ENCODE results near the gene ZNF680.
"Not testable (repeated sequence)": the region's sequence is repeated elsewhere in the genome, so short reads cannot be mapped to it uniquely, and the experiment has no call there.

Gene ZNF680

DNA sequence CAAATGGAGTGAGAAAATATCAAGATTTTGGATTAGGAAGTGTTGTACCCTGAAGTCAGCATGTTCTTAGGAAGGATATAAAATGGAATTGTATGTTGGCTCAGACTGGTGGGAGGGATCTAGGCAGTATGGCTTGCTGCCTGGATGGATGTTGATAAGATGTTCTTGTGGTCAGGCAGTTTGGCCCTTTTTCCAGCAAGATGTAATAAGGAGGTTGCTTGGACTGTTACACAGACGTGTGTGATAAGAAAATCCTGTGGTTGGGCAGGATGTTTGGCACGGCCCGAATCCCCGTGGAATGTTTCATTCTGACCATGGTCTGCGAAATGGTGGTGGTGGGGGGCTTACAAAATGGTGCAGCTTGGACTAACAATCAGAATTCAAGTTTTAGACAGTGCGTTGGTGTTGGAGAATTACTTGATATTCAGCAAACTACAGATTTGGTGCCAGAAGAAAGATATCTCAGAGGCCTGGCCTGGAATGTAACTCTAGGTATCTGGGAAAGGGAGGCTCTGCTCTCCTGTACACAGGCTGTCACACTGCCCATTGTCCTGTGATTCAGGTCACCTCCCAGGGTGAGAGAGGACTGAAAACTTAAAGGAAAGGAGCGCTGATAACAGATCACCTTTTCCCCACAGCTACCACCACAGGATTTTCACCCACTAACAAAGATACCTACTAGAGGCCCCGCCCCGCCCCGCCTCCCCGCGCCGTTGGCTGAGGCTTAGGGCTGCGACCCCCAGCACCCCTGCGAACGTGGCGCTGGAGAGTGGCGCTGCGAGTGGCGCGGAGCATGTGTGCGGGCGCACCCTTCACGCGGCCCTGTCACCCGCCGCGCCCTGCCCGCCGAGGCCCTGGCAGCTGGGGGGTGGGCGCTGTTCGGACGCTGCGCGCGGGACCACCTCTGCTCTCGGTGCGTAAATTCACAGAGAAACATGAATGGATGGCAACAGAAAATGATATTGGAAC lies 19.3 kb upstream of the ZNF680 start:
- H3K9ac ChIP-seq (ENCODE audit: low read length) = no peak overlapping the region
- H3K9me3 ChIP-seq (ENCODE audit: low read length) = no peaks in the 10 kb centered on the region
- H3K4me3 ChIP-seq (ENCODE audit: low read depth in 1 of 2, low read length in 2 of 2) = no peak overlapping the region
- no peaks in the 10 kb centered on the region for H3K27me3 ChIP-seq (ENCODE audit: control insufficient read depth in 1 of 2, insufficient read depth in 2 of 2, low read length in 2 of 2)
- H3K36me3 ChIP-seq (ENCODE audit: insufficient read depth, low read length) = no peaks in the 10 kb centered on the region
- no peaks in the 10 kb centered on the region for H3K4me1 ChIP-seq (ENCODE audit: insufficient read depth, low read length)
- no peak overlapping the region for H3K27ac ChIP-seq (ENCODE audit: low read depth, low read length)

- no peak overlapping the region for H3K27ac ChIP-seq (ENCODE audit: low read depth, low read length)
- no peak overlapping the region for H3K4me3 ChIP-seq (ENCODE audit: low read depth in 1 of 2, low read length in 2 of 2)
- no peaks in the 10 kb centered on the region for H3K36me3 ChIP-seq (ENCODE audit: insufficient read depth, low read length)
- H3K27me3 ChIP-seq (ENCODE audit: control insufficient read depth in 1 of 2, insufficient read depth in 2 of 2, low read length in 2 of 2) = no peaks in the 10 kb centered on the region
- no peaks in the 10 kb centered on the region for H3K4me1 ChIP-seq (ENCODE audit: insufficient read depth, low read length)
- no peak overlapping the region for H3K9ac ChIP-seq (ENCODE audit: low read length)
- H3K9me3 ChIP-seq (ENCODE audit: low read length) = no peaks in the 10 kb centered on the region
Measured at GRCh38 chr7:64581391-64581790, 18.5 kb upstream of the ZNF680 start.

GRCh38 chr7:64574540-64575099 lies 11.7 kb upstream of the ZNF680 start:
- H3K27ac ChIP-seq (ENCODE audit: low read depth, low read length) = no peak overlapping the region
- no peak overlapping the region for H3K9ac ChIP-seq (ENCODE audit: low read length)
- H3K4me3 ChIP-seq (ENCODE audit: low read depth in 1 of 2, low read length in 2 of 2) = peak overlapping the region; percentile 47
- no peaks in the 10 kb centered on the region for H3K9me3 ChIP-seq (ENCODE audit: low read length)
- no peaks in the 10 kb centered on the region for H3K36me3 ChIP-seq (ENCODE audit: insufficient read depth, low read length)
- no peaks in the 10 kb centered on the region for H3K27me3 ChIP-seq (ENCODE audit: control insufficient read depth in 1 of 2, insufficient read depth in 2 of 2, low read length in 2 of 2)
- H3K4me1 ChIP-seq (ENCODE audit: insufficient read depth, low read length) = no peaks in the 10 kb centered on the region

- H3K9me3 ChIP-seq (ENCODE audit: low read length); H3K36me3 ChIP-seq (ENCODE audit: insufficient read depth, low read length); H3K27me3 ChIP-seq (ENCODE audit: control insufficient read depth in 1 of 2, insufficient read depth in 2 of 2, low read length in 2 of 2); H3K9ac ChIP-seq (ENCODE audit: low read length); H3K27ac ChIP-seq (ENCODE audit: low read depth, low read length); H3K4me1 ChIP-seq (ENCODE audit: insufficient read depth, low read length): not testable (repeated sequence)
- H3K4me3 ChIP-seq (ENCODE audit: low read depth in 1 of 2, low read length in 2 of 2) = peak overlapping the region; percentile 11 to 61
Measured at GRCh38 chr7:64570284-64570605, 7.4 kb upstream of the ZNF680 start.

GRCh38 chr7:64569372-64570283 lies 6.8 kb upstream of the ZNF680 start:
- H3K9ac ChIP-seq (ENCODE audit: low read length); H3K9me3 ChIP-seq (ENCODE audit: low read length); H3K27me3 ChIP-seq (ENCODE audit: control insufficient read depth in 1 of 2, insufficient read depth in 2 of 2, low read length in 2 of 2); H3K36me3 ChIP-seq (ENCODE audit: insufficient read depth, low read length); H3K27ac ChIP-seq (ENCODE audit: low read depth, low read length); H3K4me1 ChIP-seq (ENCODE audit: insufficient read depth, low read length): not testable (repeated sequence)
- peak overlapping the region; percentile 11 to 61 for H3K4me3 ChIP-seq (ENCODE audit: low read depth in 1 of 2, low read length in 2 of 2)

DNA sequence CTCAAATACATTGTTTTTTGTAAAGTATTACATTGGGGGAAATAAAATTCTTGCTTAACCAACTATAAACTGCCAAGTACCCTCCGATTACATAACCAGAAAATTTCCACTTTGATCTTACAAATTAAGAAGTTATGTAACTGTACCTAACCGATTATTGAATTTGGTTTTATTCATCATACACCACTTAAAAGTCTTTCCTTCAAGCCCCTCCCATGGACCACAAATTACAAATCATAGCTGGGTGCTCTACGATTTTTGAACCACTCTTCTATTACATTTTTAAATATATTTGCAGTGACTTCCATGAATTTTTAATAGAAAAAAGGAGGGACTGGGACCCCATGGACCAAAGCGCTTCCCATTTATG lies 630 bp downstream of the ZNF680 start:
- peak overlapping the region; percentile 83 to 85 for H3K4me3 ChIP-seq (ENCODE audit: low read depth in 1 of 2, low read length in 2 of 2)
- peak overlapping the region; percentile 83 for H3K27ac ChIP-seq (ENCODE audit: low read depth, low read length)
- no peaks in the 10 kb centered on the region for H3K9me3 ChIP-seq (ENCODE audit: low read length)
- peak overlapping the region; percentile 54 for H3K9ac ChIP-seq (ENCODE audit: low read length)
- H3K4me1 ChIP-seq (ENCODE audit: insufficient read depth, low read length) = peaks cover 8% of the 10 kb centered on the region
- no peaks in the 10 kb centered on the region for H3K36me3 ChIP-seq (ENCODE audit: insufficient read depth, low read length)
- no peaks in the 10 kb centered on the region for H3K27me3 ChIP-seq (ENCODE audit: control insufficient read depth in 1 of 2, insufficient read depth in 2 of 2, low read length in 2 of 2)

- peaks cover 8% of the 10 kb centered on the region for H3K4me1 ChIP-seq (ENCODE audit: insufficient read depth, low read length)
Measured at GRCh38 chr7:64559206-64559605, 3.7 kb downstream of the ZNF680 start.

GRCh38 chr7:64558781-64559180 lies 4.1 kb downstream of the ZNF680 start:
- Histone ChIP-seq H3K9me3 (ENCODE audit: low read length) (no peaks in the 10 kb centered on the region), H3K9ac (ENCODE audit: low read length) (no peak overlapping the region), H3K4me1 (ENCODE audit: insufficient read depth, low read length) (peaks cover 8% of the 10 kb centered on the region), H3K27me3 (ENCODE audit: control insufficient read depth in 1 of 2, insufficient read depth in 2 of 2, low read length in 2 of 2) (no peaks in the 10 kb centered on the region), H3K36me3 (ENCODE audit: insufficient read depth, low read length) (no peaks in the 10 kb centered on the region), H3K27ac (ENCODE audit: low read depth, low read length) (no peak overlapping the region), H3K4me3 (ENCODE audit: low read depth in 1 of 2, low read length in 2 of 2) (no peak overlapping the region)

More at GRCh38 chr7:64559206-64559605, 3.7 kb downstream of the ZNF680 start:
- H3K27ac ChIP-seq (ENCODE audit: low read depth, low read length) = no peak overlapping the region
- no peak overlapping the region for H3K9ac ChIP-seq (ENCODE audit: low read length)
- no peaks in the 10 kb centered on the region for H3K27me3 ChIP-seq (ENCODE audit: control insufficient read depth in 1 of 2, insufficient read depth in 2 of 2, low read length in 2 of 2)
- H3K36me3 ChIP-seq (ENCODE audit: insufficient read depth, low read length) = no peaks in the 10 kb centered on the region
- no peaks in the 10 kb centered on the region for H3K9me3 ChIP-seq (ENCODE audit: low read length)
- H3K4me3 ChIP-seq (ENCODE audit: low read depth in 1 of 2, low read length in 2 of 2) = no peak overlapping the region

GRCh38 chr7:64558323-64558705 lies 4.6 kb downstream of the ZNF680 start:
- Histone ChIP-seq H3K4me1 (ENCODE audit: insufficient read depth, low read length) (peaks cover 8% of the 10 kb centered on the region), H3K27ac (ENCODE audit: low read depth, low read length) (no peak overlapping the region)

DNA sequence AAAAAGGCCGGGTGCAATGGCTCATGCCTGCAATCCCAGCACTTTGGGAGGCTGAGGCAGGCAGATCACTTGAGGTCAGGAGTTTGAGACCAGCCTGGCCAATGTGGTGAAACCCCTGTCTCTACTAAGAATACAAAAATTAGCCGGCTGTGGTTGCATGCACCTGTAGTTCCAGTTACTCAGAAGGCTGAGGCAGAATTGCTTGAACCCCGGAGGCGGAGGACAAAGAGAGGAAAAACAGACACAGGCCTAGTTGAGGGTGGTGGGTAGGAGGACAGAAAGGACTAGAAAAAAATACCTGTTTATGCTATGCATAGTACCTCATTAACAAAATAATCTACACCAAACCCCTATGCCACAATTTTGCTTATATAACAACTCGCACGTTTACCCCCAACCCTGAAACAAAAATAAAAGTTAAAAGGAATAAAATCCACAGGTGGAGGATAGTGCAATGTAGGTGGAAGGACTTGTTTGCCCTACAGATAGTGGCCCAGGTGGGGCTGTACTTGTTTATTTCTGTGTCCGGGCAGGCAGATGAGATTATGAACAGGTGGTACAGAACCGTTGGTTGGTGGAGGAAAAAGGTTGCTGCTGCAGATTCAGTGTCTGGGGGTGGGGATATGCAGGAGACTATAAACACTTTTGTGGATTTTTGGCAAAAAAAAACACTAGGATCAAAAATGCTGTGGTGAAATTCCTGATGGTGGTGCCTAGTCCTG lies 5.1 kb downstream of the ZNF680 start:
- Histone ChIP-seq H3K27ac (ENCODE audit: low read depth, low read length) (no peak overlapping the region), H3K4me3 (ENCODE audit: low read depth in 1 of 2, low read length in 2 of 2) (no peak overlapping the region), H3K36me3 (ENCODE audit: insufficient read depth, low read length) (no peaks in the 10 kb centered on the region), H3K9ac (ENCODE audit: low read length) (no peak overlapping the region), H3K4me1 (ENCODE audit: insufficient read depth, low read length) (peaks cover 8% of the 10 kb centered on the region), H3K9me3 (ENCODE audit: low read length) (no peaks in the 10 kb centered on the region), H3K27me3 (ENCODE audit: control insufficient read depth in 1 of 2, insufficient read depth in 2 of 2, low read length in 2 of 2) (no peaks in the 10 kb centered on the region)

More at GRCh38 chr7:64558323-64558705, 4.6 kb downstream of the ZNF680 start:
- H3K36me3 ChIP-seq (ENCODE audit: insufficient read depth, low read length) = no peaks in the 10 kb centered on the region
- H3K9ac ChIP-seq (ENCODE audit: low read length) = no peak overlapping the region
- H3K9me3 ChIP-seq (ENCODE audit: low read length) = no peaks in the 10 kb centered on the region
- H3K4me3 ChIP-seq (ENCODE audit: low read depth in 1 of 2, low read length in 2 of 2) = no peak overlapping the region
- no peaks in the 10 kb centered on the region for H3K27me3 ChIP-seq (ENCODE audit: control insufficient read depth in 1 of 2, insufficient read depth in 2 of 2, low read length in 2 of 2)

GRCh38 chr7:64555046-64555445 lies 7.8 kb downstream of the ZNF680 start:
- no peak overlapping the region for H3K9ac ChIP-seq (ENCODE audit: low read length)
- H3K27me3 ChIP-seq (ENCODE audit: control insufficient read depth in 1 of 2, insufficient read depth in 2 of 2, low read length in 2 of 2) = no peaks in the 10 kb centered on the region
- no peak overlapping the region for H3K27ac ChIP-seq (ENCODE audit: low read depth, low read length)
- no peaks in the 10 kb centered on the region for H3K36me3 ChIP-seq (ENCODE audit: insufficient read depth, low read length)
- peaks cover 8% of the 10 kb centered on the region for H3K4me1 ChIP-seq (ENCODE audit: insufficient read depth, low read length)
- no peak overlapping the region for H3K4me3 ChIP-seq (ENCODE audit: low read depth in 1 of 2, low read length in 2 of 2)
- H3K9me3 ChIP-seq (ENCODE audit: low read length) = no peaks in the 10 kb centered on the region

All from muscle layer of colon (tissue), 2 donors.